Measurements from ENCODE around the gene MSI2.

GRCh38 chr17:57470906-57471305 lies 214.6 kb downstream of the MSI2 start:
- TF ChIP-seq CTCF (IDR thresholded peaks at IDR 0.05) (no peak), EZH2 (IDR thresholded peaks at IDR 0.05; ENCODE audit: borderline replicate concordance, insufficient read depth, low read depth, low read length, poor library complexity, severe bottlenecking) (no peak)

Measured in B cell (primary cell).